ENCODE results near the gene MOV10L1.
A peak's percentile ranks its signal among the peaks of the same experiment; 100 is the strongest.

The MOV10L1 gene

DNA sequence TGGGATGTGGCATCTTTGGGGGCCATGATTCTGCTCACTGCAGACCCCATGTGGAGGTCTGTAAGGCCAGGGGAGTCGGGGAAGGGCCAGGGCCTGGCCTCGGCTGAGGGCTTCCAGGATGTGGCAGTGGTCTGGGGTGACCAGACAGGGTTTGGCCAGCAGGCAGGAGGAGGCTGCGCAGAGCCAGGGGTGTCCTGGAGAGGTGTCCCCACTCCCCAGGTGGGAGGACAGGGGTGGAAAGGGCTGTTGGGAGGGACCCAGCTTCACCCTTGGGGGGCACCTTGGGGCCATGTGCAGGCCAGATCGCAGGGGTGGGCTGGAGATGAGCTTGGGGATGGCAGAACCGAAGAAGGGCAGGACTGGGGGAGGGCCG is 84.2 kb downstream of the MOV10L1 start:
- no peaks in the 10 kb centered on the region for H3K4me1 ChIP-seq (ENCODE audit: control insufficient read depth, low read depth, low read length)
- no peak overlapping the region for H2BK15ac ChIP-seq (replicated peaks; ENCODE audit: low read depth)
- no peak for DNase-seq
- no CpG with 5 or more reads among the region's 6 CpGs for WGBS (ENCODE audit: extremely low coverage, insufficient coverage, low lambda C conversion rate)
- no peaks in the 10 kb centered on the region for H3K79me1 ChIP-seq (ENCODE audit: low read length)
- no peaks in the 10 kb centered on the region for H3K79me2 ChIP-seq (ENCODE audit: control insufficient read depth, insufficient read depth, low read length)
- no peak overlapping the region for H4K8ac ChIP-seq (ENCODE audit: low read depth, low read length)
- H2BK120ac ChIP-seq (ENCODE audit: low read depth, low read length) = no peak overlapping the region
- no peak overlapping the region for H4K5ac ChIP-seq (ENCODE audit: low read length)
- H3K36me3 ChIP-seq (ENCODE audit: control insufficient read depth, insufficient read depth, low read length) = no peaks in the 10 kb centered on the region
- no peak overlapping the region for H3K4ac ChIP-seq (ENCODE audit: low read depth, low read length)
- no peak overlapping the region for H3K23ac ChIP-seq (ENCODE audit: low read length)
- no peak overlapping the region for H3K56ac ChIP-seq (ENCODE audit: low read length)
- no peak overlapping the region for H2AK5ac ChIP-seq (ENCODE audit: low read length)
- peaks cover 5% of the 10 kb centered on the region for H3K27me3 ChIP-seq (ENCODE audit: insufficient read depth, low read length, poor library complexity)
- H3K18ac ChIP-seq (ENCODE audit: low read length) = no peak overlapping the region
- no peak overlapping the region for H3K27ac ChIP-seq (ENCODE audit: low read depth, low read length)
- H3K4me2 ChIP-seq (ENCODE audit: low read length) = no peak overlapping the region
- H3K4me3 ChIP-seq (ENCODE audit: low read length) = no peak overlapping the region
- H2BK5ac ChIP-seq (ENCODE audit: low read length) = no peak overlapping the region
- no peak overlapping the region for H3K9ac ChIP-seq (ENCODE audit: low read length)

DNA sequence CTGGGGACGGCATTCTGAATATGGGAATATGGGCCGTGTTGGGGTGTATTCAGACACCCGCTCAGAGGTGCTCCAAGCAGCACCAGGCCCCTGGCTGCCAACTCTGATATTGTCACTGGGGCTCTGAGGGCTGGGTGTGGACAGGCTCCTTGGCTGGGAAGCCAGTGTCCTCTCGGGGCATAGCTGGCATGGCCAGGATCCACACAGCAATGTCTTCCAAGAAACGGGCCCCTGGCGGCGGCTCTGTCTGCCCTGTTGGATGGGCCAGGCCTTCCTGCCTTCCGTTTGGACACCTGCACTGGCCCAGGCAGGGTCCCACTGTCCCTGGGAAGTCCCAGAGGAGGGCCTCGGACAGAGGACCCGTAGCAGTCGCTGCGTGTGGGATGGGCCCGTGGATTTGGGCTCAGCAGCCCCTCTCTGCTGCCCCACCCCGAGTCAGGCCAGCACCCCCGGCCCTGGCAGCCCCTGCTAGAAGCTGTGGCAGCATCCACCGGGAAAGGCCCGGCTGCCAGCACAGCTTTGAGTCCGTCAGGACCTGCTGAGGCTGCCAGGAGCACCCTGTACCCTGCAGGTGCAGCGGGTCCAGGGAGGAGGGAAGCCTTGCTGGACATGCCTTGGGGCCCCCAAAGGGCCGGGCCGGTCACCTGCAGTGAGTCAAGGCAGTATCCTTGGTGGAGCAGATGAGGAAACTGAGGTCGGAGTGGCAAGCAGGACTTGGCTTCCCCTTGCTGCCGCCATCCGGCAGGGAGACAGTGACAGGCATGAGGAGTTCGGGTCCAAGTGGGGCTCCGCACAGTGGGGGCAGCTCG is 84.8 kb downstream of the MOV10L1 start:
- Histone ChIP-seq H3K4me1 (ENCODE audit: control insufficient read depth, low read depth, low read length) (no peaks in the 10 kb centered on the region), H4K8ac (ENCODE audit: low read depth, low read length) (no peak overlapping the region), H2BK5ac (ENCODE audit: low read length) (no peak overlapping the region), H3K9ac (ENCODE audit: low read length) (no peak overlapping the region), H2BK120ac (ENCODE audit: low read depth, low read length) (no peak overlapping the region), H3K79me1 (ENCODE audit: low read length) (no peaks in the 10 kb centered on the region), H3K4me2 (ENCODE audit: low read length) (no peak overlapping the region), H3K56ac (ENCODE audit: low read length) (no peak overlapping the region), H4K5ac (ENCODE audit: low read length) (no peak overlapping the region), H3K27me3 (ENCODE audit: insufficient read depth, low read length, poor library complexity) (no peaks in the 10 kb centered on the region), H3K27ac (ENCODE audit: low read depth, low read length) (no peak overlapping the region), H3K79me2 (ENCODE audit: control insufficient read depth, insufficient read depth, low read length) (no peaks in the 10 kb centered on the region), H3K4ac (ENCODE audit: low read depth, low read length) (no peak overlapping the region), H3K4me3 (ENCODE audit: low read length) (no peak overlapping the region), H2BK15ac (replicated peaks; ENCODE audit: low read depth) (no peak overlapping the region), H3K18ac (ENCODE audit: low read length) (no peak overlapping the region), H3K23ac (ENCODE audit: low read length) (no peak overlapping the region), H2AK5ac (ENCODE audit: low read length) (no peak overlapping the region), H3K36me3 (ENCODE audit: control insufficient read depth, insufficient read depth, low read length) (no peaks in the 10 kb centered on the region)
- DNase-seq = no peak
- WGBS (ENCODE audit: extremely low coverage, insufficient coverage, low lambda C conversion rate) = no CpG with 5 or more reads among the region's 27 CpGs

- no CpG with 5 or more reads among the region's 6 CpGs for WGBS (ENCODE audit: extremely low coverage, insufficient coverage, low lambda C conversion rate)
- H2BK5ac ChIP-seq (ENCODE audit: low read length) = no peak overlapping the region
- H3K4ac ChIP-seq (ENCODE audit: low read depth, low read length) = no peak overlapping the region
- H3K36me3 ChIP-seq (ENCODE audit: control insufficient read depth, insufficient read depth, low read length) = no peaks in the 10 kb centered on the region
- no peak overlapping the region for H3K9ac ChIP-seq (ENCODE audit: low read length)
- H3K27me3 ChIP-seq (ENCODE audit: insufficient read depth, low read length, poor library complexity) = no peaks in the 10 kb centered on the region
- H3K79me1 ChIP-seq (ENCODE audit: low read length) = no peaks in the 10 kb centered on the region
- H3K79me2 ChIP-seq (ENCODE audit: control insufficient read depth, insufficient read depth, low read length) = no peaks in the 10 kb centered on the region
- H3K18ac ChIP-seq (ENCODE audit: low read length) = no peak overlapping the region
- H3K4me1 ChIP-seq (ENCODE audit: control insufficient read depth, low read depth, low read length) = no peaks in the 10 kb centered on the region
- no peak for DNase-seq
- no peak overlapping the region for H2AK5ac ChIP-seq (ENCODE audit: low read length)
- H4K8ac ChIP-seq (ENCODE audit: low read depth, low read length) = no peak overlapping the region
- H3K4me2 ChIP-seq (ENCODE audit: low read length) = no peak overlapping the region
- H3K23ac ChIP-seq (ENCODE audit: low read length) = no peak overlapping the region
- no peak overlapping the region for H3K27ac ChIP-seq (ENCODE audit: low read depth, low read length)
- no peak overlapping the region for H4K5ac ChIP-seq (ENCODE audit: low read length)
- H2BK120ac ChIP-seq (ENCODE audit: low read depth, low read length) = no peak overlapping the region
- H2BK15ac ChIP-seq (replicated peaks; ENCODE audit: low read depth) = no peak overlapping the region
- H3K4me3 ChIP-seq (ENCODE audit: low read length) = no peak overlapping the region
- H3K56ac ChIP-seq (ENCODE audit: low read length) = no peak overlapping the region
These were observed 85.3 kb downstream of the MOV10L1 start for GRCh38 chr22:50175191-50175461.

DNA sequence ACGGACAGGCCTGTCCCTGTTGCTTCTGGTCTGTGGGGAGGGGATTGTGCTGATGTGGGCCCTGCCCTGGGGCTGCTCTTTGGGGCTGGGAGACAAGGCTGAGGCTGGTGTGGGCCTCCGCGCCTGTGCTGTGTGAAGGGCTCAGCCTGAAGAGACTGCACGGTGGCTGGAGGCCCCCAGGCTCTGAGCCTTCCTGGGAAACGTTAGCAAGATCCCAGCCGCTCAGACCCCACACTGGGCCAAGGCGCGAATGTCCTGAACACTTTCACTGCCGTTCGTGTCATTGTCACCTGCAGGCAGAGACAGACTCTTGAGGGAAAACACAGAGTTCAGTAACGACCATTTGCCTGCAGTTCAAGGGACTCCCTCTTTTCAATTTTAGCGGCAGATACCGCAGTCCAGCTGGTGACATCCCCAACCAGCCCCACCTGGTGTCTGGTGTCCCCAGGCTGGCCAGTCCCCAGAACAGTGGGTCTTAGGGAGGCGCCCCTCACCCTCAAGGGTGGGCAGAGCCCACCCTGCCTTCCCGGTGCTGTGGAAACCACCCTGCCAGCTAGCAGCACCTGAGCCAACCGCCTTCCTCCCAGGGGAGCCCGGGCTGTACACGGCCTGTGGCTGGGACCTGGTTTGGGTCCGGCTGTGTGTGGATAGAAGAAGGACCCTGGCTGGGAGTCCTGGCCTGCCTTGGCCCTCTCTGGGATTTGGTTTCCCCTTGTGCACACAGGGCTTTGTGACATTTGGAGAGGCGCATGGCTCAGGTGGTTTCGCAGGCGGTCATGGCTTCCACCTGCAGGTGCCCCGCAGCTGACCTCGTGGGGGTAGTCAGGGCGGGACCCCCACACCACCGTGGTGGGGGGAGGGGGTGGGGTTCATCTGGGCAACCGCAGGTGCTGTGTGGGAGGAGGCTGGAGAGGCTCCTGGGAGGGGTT is 86.4 kb downstream of the MOV10L1 start:
- Histone ChIP-seq H3K4me2 (ENCODE audit: low read length) (no peak overlapping the region), H3K18ac (ENCODE audit: low read length) (no peak overlapping the region), H4K5ac (ENCODE audit: low read length) (no peak overlapping the region), H3K56ac (ENCODE audit: low read length) (no peak overlapping the region), H2AK5ac (ENCODE audit: low read length) (no peak overlapping the region), H3K4me3 (ENCODE audit: low read length) (no peak overlapping the region), H3K23ac (ENCODE audit: low read length) (no peak overlapping the region), H3K36me3 (ENCODE audit: control insufficient read depth, insufficient read depth, low read length) (no peaks in the 10 kb centered on the region), H3K4me1 (ENCODE audit: control insufficient read depth, low read depth, low read length) (no peaks in the 10 kb centered on the region), H3K4ac (ENCODE audit: low read depth, low read length) (no peak overlapping the region), H4K8ac (ENCODE audit: low read depth, low read length) (no peak overlapping the region), H2BK5ac (ENCODE audit: low read length) (no peak overlapping the region), H3K79me2 (ENCODE audit: control insufficient read depth, insufficient read depth, low read length) (no peaks in the 10 kb centered on the region), H3K79me1 (ENCODE audit: low read length) (no peaks in the 10 kb centered on the region), H2BK15ac (replicated peaks; ENCODE audit: low read depth) (no peak overlapping the region), H3K9ac (ENCODE audit: low read length) (no peak overlapping the region), H3K27me3 (ENCODE audit: insufficient read depth, low read length, poor library complexity) (no peaks in the 10 kb centered on the region), H3K27ac (ENCODE audit: low read depth, low read length) (no peak overlapping the region), H2BK120ac (ENCODE audit: low read depth, low read length) (no peak overlapping the region)
- WGBS (ENCODE audit: extremely low coverage, insufficient coverage, low lambda C conversion rate) = no CpG with 5 or more reads among the region's 27 CpGs
- no peak for DNase-seq

DNA sequence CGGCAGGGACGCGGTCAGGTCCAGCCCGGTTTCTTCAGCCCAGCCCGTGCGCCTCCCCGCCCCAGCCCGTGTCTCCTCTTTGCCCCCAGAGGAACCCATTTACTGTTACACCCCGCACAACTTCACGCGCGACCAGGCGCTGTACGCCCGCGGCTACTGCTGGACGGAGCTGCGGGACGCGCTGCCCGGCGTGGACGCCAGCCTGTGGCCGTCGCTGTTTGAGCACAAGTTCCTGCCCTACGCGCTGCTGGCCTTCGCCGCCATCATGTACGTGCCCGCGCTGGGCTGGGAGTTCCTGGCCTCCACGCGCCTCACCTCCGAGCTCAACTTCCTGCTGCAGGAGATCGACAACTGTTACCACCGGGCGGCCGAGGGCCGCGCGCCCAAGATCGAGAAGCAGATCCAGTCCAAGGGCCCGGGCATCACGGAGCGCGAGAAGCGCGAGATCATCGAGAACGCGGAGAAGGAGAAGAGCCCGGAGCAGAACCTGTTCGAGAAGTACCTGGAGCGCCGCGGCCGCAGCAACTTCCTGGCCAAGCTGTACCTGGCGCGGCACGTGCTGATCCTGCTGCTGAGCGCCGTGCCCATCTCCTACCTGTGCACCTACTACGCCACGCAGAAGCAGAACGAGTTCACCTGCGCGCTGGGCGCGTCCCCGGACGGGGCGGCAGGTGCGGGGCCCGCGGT is 87.2 kb downstream of the MOV10L1 start:
- H3K36me3 ChIP-seq (ENCODE audit: control insufficient read depth, insufficient read depth, low read length) = no peaks in the 10 kb centered on the region
- H3K18ac ChIP-seq (ENCODE audit: low read length) = no peak overlapping the region
- H4K8ac ChIP-seq (ENCODE audit: low read depth, low read length) = no peak overlapping the region
- no peak overlapping the region for H3K9ac ChIP-seq (ENCODE audit: low read length)
- H3K23ac ChIP-seq (ENCODE audit: low read length) = peak overlapping the region; percentile 15
- H2BK15ac ChIP-seq (replicated peaks; ENCODE audit: low read depth) = no peak overlapping the region
- H3K56ac ChIP-seq (ENCODE audit: low read length) = no peak overlapping the region
- H3K27me3 ChIP-seq (ENCODE audit: insufficient read depth, low read length, poor library complexity) = no peaks in the 10 kb centered on the region
- no peak overlapping the region for H2AK5ac ChIP-seq (ENCODE audit: low read length)
- no peak overlapping the region for H4K5ac ChIP-seq (ENCODE audit: low read length)
- H3K4ac ChIP-seq (ENCODE audit: low read depth, low read length) = no peak overlapping the region
- DNase-seq = no peak
- no peak overlapping the region for H2BK120ac ChIP-seq (ENCODE audit: low read depth, low read length)
- no peaks in the 10 kb centered on the region for H3K4me1 ChIP-seq (ENCODE audit: control insufficient read depth, low read depth, low read length)
- no peak overlapping the region for H3K27ac ChIP-seq (ENCODE audit: low read depth, low read length)
- H3K79me2 ChIP-seq (ENCODE audit: control insufficient read depth, insufficient read depth, low read length) = no peaks in the 10 kb centered on the region
- H3K79me1 ChIP-seq (ENCODE audit: low read length) = no peaks in the 10 kb centered on the region
- no CpG with 5 or more reads among the region's 76 CpGs for WGBS (ENCODE audit: extremely low coverage, insufficient coverage, low lambda C conversion rate)
- no peak overlapping the region for H2BK5ac ChIP-seq (ENCODE audit: low read length)
- no peak overlapping the region for H3K4me3 ChIP-seq (ENCODE audit: low read length)
- H3K4me2 ChIP-seq (ENCODE audit: low read length) = no peak overlapping the region

All from mesendoderm (in vitro differentiated cells).